Activated CD4-positive, alpha-beta memory T cell treated with anti-CD3 and anti-CD28 coated beads for 36 hours (primary cell): ENCODE data around the gene RNF141. TPM values are rescaled to one million over a fixed set of nuclear protein-coding genes. Genes with fewer than 3 reads are reported as not detected.

ENCODE experiments used
- CTCF ChIA-PET: fragments of 350-600 bp; sonication (Branson Sonifier 250); formaldehyde crosslinking; loops from one replicate; lab custom pipeline; 2021; ENCODE audit warnings: antibody characterized with exemption, inconsistent platforms; lab: Charles Lee
- POLR2A ChIA-PET: fragments of 350-600 bp; sonication (Branson Sonifier 250); formaldehyde crosslinking; loops from one replicate; lab custom pipeline; 2021; ENCODE audit warnings: antibody characterized with exemption; lab: Charles Lee
- DNase-seq: peaks from one replicate; pipeline ENCODE4 v3.0.0-alpha.2; 2020
- H3K27ac Mint-ChIP-seq: one replicate; pipeline ENCODE4 v1.8.0; 2021; ENCODE audit warnings: mixed read lengths
- H3K27me3 Mint-ChIP-seq: one replicate; pipeline ENCODE4 v1.8.0; 2021; ENCODE audit warnings: mixed read lengths
- H3K36me3 Mint-ChIP-seq: one replicate; pipeline ENCODE4 v1.8.0; 2021; ENCODE audit warnings: mixed read lengths
- H3K4me1 Mint-ChIP-seq: one replicate; pipeline ENCODE4 v1.8.0; 2021; ENCODE audit warnings: low read depth, mixed read lengths
- H3K4me3 Mint-ChIP-seq: one replicate; pipeline ENCODE4 v1.8.0; 2021; ENCODE audit warnings: mild to moderate bottlenecking, mixed read lengths
- H3K9me3 Mint-ChIP-seq: one replicate; pipeline ENCODE4 v1.8.0; 2021; ENCODE audit warnings: mixed read lengths
- intact Hi-C: fragments of 100-400 bp; cut with micrococcal nuclease; formaldehyde crosslinking; loops from one replicate; pipeline ENCODE4 v1.15.1; 2023
- total RNA-seq, 2 experiments: library from RNA; stranded (reverse); gene quantifications; one replicate each; pipeline ENCODE4 v1.2.3, GENCODE V29; 2021

The RNF141 gene
- total RNA-seq, 2 experiments from 2014 or later, result 17.9 to 18.7 TPM

- ChIA-PET CTCF (interaction anchor here (0.6 to 2.1 kb wide), 3 partner anchors 21 to 134 kb away, joined by 3 to 6 read pairs (median 5); partner anchors contain the start of gene RNF141), POLR2A (no interaction called here)
- Mint-ChIP-seq H3K4me1 (no peaks in the 10 kb centered on the region), H3K9me3 (no peaks in the 10 kb centered on the region), H3K27ac (no peak overlapping the region), H3K36me3 (peaks cover 16% of the 10 kb centered on the region), H3K4me3 (no peak overlapping the region), H3K27me3 (no peaks in the 10 kb centered on the region)
- intact Hi-C loops, result no loop called here
- no peak for DNase-seq
These were observed 21.4 kb downstream of the RNF141 start for GRCh38 chr11:10519630-10520029.

GRCh38 chr11:10518891-10519290 is 22.1 kb downstream of the RNF141 start:
- POLR2A ChIA-PET, result no interaction called here
- Mint-ChIP-seq H3K36me3 (peaks cover 16% of the 10 kb centered on the region), H3K4me3 (no peak overlapping the region)

DNA sequence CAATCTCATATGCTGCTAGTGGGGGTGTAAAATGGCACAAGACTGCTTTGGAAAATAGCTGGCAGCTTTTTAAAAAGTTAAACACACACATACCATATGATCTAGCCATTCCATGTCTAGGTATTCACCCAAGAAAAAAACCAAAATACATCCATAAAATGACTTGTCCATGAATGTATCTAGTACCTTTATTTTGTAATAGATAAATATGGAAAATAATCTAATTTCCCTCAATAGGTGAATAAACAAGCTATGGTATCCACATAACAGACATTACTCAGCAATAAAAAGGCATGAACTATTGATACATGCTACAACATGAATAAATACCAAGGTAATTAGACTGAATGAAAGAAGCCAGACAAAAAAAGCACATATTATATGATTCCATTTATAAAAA is 22.9 kb downstream of the RNF141 start:
- Mint-ChIP-seq H3K36me3 (peaks cover 13% of the 10 kb centered on the region), H3K9me3 (no peaks in the 10 kb centered on the region), H3K27ac (no peak overlapping the region), H3K4me3 (no peak overlapping the region), H3K27me3 (no peaks in the 10 kb centered on the region), H3K4me1 (no peaks in the 10 kb centered on the region)
- ChIA-PET POLR2A (no interaction called here), CTCF (interaction anchor here (1.2 kb wide), 1 partner anchor 23 kb away, joined by 4 read pairs; the partner anchor contains the start of gene RNF141)
- DNase-seq, result no peak
- intact Hi-C loops, result no loop called here

More at GRCh38 chr11:10518891-10519290, 22.1 kb downstream of the RNF141 start:
- Mint-ChIP-seq H3K4me1 (no peaks in the 10 kb centered on the region), H3K27me3 (no peaks in the 10 kb centered on the region), H3K27ac (no peak overlapping the region), H3K9me3 (no peaks in the 10 kb centered on the region)
- no peak for DNase-seq
- CTCF ChIA-PET, result no interaction called here
- intact Hi-C loops, result no loop called here

- no peak for DNase-seq
- Mint-ChIP-seq H3K36me3 (peaks cover 9% of the 10 kb centered on the region), H3K4me3 (no peak overlapping the region), H3K27ac (no peak overlapping the region), H3K27me3 (no peaks in the 10 kb centered on the region), H3K9me3 (no peaks in the 10 kb centered on the region), H3K4me1 (no peaks in the 10 kb centered on the region)
- ChIA-PET POLR2A (no interaction called here), CTCF (interaction anchor here (1.0 to 2.0 kb wide), 2 partner anchors 25 to 138 kb away, joined by 3 to 6 read pairs; partner anchors contain the start of gene RNF141)
- intact Hi-C loops, result no loop called here
These were observed 25.6 kb downstream of the RNF141 start for GRCh38 chr11:10515418-10515817.

DNA sequence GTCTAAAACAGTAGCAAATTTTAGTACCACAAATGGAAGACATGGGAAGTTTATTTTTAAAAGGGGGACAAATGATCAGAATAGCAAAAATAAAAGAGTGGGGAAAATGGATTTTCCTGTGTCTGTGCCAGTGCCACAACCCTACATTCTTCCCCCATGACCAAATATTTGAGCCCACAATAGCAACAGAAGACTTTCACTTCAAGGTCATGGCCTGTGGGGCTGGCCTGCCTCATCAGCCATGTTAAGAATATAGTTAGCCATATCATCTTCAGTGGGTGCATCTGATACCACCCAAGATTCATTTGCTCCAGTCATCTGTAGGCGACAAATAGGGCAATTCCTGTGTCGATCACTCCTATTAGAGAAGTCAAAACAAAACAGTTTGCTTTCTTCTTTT is 26.3 kb downstream of the RNF141 start:
- CTCF ChIA-PET, result interaction anchor here (0.6 to 1.0 kb wide), 2 partner anchors 26 to 139 kb away, joined by 3 to 4 read pairs; partner anchors contain the start of gene RNF141
- no peak overlapping the region for H3K4me3 Mint-ChIP-seq
- intact Hi-C loops, result no loop called here

DNA sequence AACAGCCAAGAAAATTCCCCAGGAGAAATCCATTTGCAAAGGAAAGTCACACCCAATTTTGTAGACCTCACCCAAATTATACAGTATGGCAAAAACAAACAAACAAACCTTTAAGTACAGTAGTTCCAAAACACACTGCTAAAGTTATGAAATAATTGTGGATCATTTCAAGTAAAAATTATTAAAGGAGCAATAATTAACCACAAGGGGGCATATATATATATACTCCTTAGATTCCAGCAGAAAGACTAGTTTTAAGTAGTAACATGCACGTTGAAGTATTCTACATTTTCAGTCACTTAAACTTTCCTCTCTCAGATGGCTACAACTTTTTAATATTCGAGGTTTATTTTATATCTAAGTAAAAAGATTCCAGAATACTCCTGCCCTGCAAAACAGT is 26.8 kb downstream of the RNF141 start:
- POLR2A ChIA-PET, result no interaction called here
- intact Hi-C loops, result no loop called here

More for the DNA sequence above, 26.3 kb downstream of the RNF141 start:
- H3K27ac Mint-ChIP-seq, result no peak overlapping the region
- POLR2A ChIA-PET, result no interaction called here
- DNase-seq, result no peak
- peaks cover 7% of the 10 kb centered on the region for H3K36me3 Mint-ChIP-seq
- H3K27me3 Mint-ChIP-seq, result no peaks in the 10 kb centered on the region
- H3K4me1 Mint-ChIP-seq, result no peaks in the 10 kb centered on the region
- H3K9me3 Mint-ChIP-seq, result no peaks in the 10 kb centered on the region

DNA sequence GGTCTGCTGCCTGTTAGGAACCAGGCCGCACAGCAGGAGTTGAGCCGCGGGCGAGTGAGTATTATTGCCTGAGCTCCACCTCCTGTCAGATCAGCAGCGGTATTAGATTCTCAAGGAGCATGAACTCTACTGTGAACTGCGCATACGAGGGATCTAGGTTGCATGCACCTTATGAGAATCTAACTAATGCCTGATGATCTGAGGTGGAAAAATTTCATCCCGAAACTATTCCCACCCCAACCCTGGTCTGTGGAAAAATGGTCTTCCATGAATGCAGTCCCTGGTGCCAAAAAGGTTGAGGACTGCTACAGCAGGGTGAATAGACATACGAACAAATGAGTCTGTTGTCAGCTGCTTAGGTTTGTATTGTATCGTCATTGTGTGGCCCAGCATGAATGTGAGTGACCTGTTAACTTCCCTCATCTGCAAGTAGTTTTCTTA is 29.8 kb downstream of the RNF141 start:
- POLR2A ChIA-PET, result no interaction called here
- CTCF ChIA-PET, result interaction anchor here (1.0 kb wide), 1 partner anchor 98 kb away, joined by 3 read pairs; no protein-coding TSS in a partner anchor
- Mint-ChIP-seq H3K27me3 (no peaks in the 10 kb centered on the region), H3K27ac (no peak overlapping the region), H3K9me3 (no peaks in the 10 kb centered on the region), H3K36me3 (peaks cover 8% of the 10 kb centered on the region), H3K4me3 (no peak overlapping the region), H3K4me1 (no peaks in the 10 kb centered on the region)
- intact Hi-C loops, result no loop called here
- DNase-seq, result no peak

More for the DNA sequence above, 26.8 kb downstream of the RNF141 start:
- H3K27ac Mint-ChIP-seq, result no peak overlapping the region
- CTCF ChIA-PET, result interaction anchor here (0.6 to 1.1 kb wide), 3 partner anchors 27 to 142 kb away, joined by 3 to 4 read pairs (median 3); partner anchors contain the start of gene RNF141
- peaks cover 6% of the 10 kb centered on the region for H3K36me3 Mint-ChIP-seq
- H3K4me3 Mint-ChIP-seq, result no peak overlapping the region
- no peaks in the 10 kb centered on the region for H3K27me3 Mint-ChIP-seq
- DNase-seq, result no peak
- no peaks in the 10 kb centered on the region for H3K9me3 Mint-ChIP-seq
- no peaks in the 10 kb centered on the region for H3K4me1 Mint-ChIP-seq

DNA sequence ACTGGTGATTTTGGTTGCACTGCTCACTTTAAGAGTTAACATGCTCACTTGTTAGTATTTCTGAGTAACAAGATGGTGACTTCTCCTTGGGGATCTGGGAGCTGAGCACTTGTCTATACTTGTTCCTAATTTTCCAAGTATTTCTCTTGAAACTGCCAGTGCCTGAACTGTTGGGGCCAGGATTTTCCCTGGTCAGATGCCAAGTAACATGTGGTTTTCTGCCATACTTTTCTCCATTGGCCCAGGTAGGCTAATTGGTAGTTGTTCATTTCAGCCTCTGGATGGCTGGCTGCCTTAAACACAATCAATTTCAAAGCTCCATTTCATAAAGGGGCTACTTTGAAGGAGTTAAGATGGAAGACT is 35.0 kb downstream of the RNF141 start:
- Mint-ChIP-seq H3K9me3 (no peaks in the 10 kb centered on the region), H3K4me3 (no peak overlapping the region)
- CTCF ChIA-PET, result no interaction called here

GRCh38 chr11:10505278-10506007 is 35.5 kb downstream of the RNF141 start:
- Mint-ChIP-seq H3K27me3 (no peaks in the 10 kb centered on the region), H3K4me3 (no peak overlapping the region), H3K4me1 (no peaks in the 10 kb centered on the region), H3K36me3 (peaks cover 17% of the 10 kb centered on the region), H3K9me3 (no peaks in the 10 kb centered on the region), H3K27ac (no peak overlapping the region)
- intact Hi-C loops, result no loop called here
- no peak for DNase-seq
- CTCF ChIA-PET, result no interaction called here
- POLR2A ChIA-PET, result no interaction called here

More for the DNA sequence above, 35.0 kb downstream of the RNF141 start:
- H3K27me3 Mint-ChIP-seq, result no peaks in the 10 kb centered on the region
- H3K4me1 Mint-ChIP-seq, result no peaks in the 10 kb centered on the region
- POLR2A ChIA-PET, result no interaction called here
- no peak overlapping the region for H3K27ac Mint-ChIP-seq
- intact Hi-C loops, result no loop called here
- peaks cover 12% of the 10 kb centered on the region for H3K36me3 Mint-ChIP-seq
- DNase-seq, result no peak

DNA sequence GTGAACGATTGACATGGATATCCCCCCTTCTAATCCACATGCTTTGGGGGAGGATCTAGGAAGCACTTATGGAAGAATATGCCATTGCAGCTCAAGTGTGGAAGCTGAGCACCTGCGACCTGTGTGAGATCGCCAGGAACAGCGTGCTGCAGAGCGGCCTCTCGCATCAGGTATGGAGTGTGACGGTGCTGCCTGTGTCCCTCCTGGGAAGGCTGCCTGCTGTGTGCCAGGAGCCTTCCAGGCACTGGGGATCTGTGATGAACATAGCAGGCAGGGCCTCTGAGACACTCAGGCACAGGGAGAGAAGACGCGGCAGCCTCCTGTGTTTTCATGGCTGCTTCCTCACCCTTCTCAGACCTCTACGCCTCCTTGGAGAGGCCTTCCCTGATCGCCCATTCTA is 36.5 kb downstream of the RNF141 start:
- POLR2A ChIA-PET, result interaction anchor here (0.6 kb wide), 1 partner anchor 216 kb away, joined by 3 read pairs; no protein-coding TSS in a partner anchor
- Mint-ChIP-seq H3K9me3 (no peaks in the 10 kb centered on the region), H3K36me3 (peaks cover 22% of the 10 kb centered on the region), H3K27me3 (no peaks in the 10 kb centered on the region), H3K27ac (no peak overlapping the region), H3K4me3 (no peak overlapping the region), H3K4me1 (no peaks in the 10 kb centered on the region)
- CTCF ChIA-PET, result no interaction called here
- intact Hi-C loops, result no loop called here
- DNase-seq, result no peak

DNA sequence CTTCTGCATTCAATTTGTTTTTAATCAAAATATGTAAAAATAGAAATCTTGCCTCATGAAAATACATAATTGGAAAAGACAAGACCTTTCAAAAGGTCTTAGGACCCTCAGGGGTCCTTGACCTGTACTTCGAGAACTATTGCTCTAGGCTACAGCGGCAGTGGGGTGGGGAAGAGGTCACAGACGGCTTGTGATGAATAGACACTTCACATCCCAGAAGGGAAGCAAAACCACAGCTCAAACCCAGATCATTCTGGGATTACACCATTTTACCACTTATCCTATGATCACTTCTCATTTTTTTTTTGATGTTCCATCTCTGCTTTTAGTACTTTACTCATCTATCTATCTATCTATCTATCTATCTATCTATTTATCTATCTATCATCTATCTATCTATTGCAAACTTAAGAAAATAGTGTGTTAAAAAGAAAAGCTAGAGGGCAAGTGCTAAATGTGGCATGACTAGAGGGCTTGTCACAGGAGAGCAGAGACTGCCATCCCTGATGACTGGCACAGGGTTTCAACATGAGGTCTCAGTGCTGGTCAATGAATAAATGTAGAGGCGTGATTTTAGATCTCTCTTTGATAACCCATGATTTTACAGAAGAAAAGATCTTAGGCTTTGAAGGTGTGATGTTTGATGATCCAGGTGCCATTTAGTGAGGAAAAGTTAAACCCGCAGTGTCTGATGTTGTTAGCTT is 37.1 kb downstream of the RNF141 start:
- POLR2A ChIA-PET, result interaction anchor here (0.6 kb wide), 1 partner anchor 217 kb away, joined by 3 read pairs; no protein-coding TSS in a partner anchor
- Mint-ChIP-seq H3K27ac (no peak overlapping the region), H3K9me3 (no peaks in the 10 kb centered on the region), H3K4me3 (no peak overlapping the region), H3K4me1 (no peaks in the 10 kb centered on the region), H3K27me3 (no peaks in the 10 kb centered on the region), H3K36me3 (peaks cover 23% of the 10 kb centered on the region)
- intact Hi-C loops, result no loop called here
- CTCF ChIA-PET, result interaction anchor here (0.6 kb wide), 1 partner anchor 217 kb away, joined by 4 read pairs; no protein-coding TSS in a partner anchor
- DNase-seq, result no peak

GRCh38 chr11:10503221-10503620 is 37.8 kb downstream of the RNF141 start:
- Mint-ChIP-seq H3K4me1 (no peaks in the 10 kb centered on the region), H3K4me3 (no peak overlapping the region), H3K36me3 (peaks cover 24% of the 10 kb centered on the region), H3K9me3 (no peaks in the 10 kb centered on the region), H3K27ac (no peak overlapping the region), H3K27me3 (no peaks in the 10 kb centered on the region)
- intact Hi-C loops, result no loop called here
- ChIA-PET POLR2A (no interaction called here), CTCF (interaction anchor here (0.6 to 0.7 kb wide), 2 partner anchors 218 to 326 kb away, joined by 3 to 4 read pairs; no protein-coding TSS in a partner anchor)
- no peak for DNase-seq
